Embryonic facial prominence (tissue), 1 donor: ENCODE results near the gene PELI2.
"Not testable (repeated sequence)": the region's sequence is repeated elsewhere in the genome, so short reads cannot be mapped to it uniquely, and the experiment has no call there.

ENCODE experiments used
- DNase-seq: peaks from one replicate; pipeline ENCODE4 v3.0.0-alpha.2; 2016; ENCODE audit errors: extremely low spot score

Gene PELI2

DNA sequence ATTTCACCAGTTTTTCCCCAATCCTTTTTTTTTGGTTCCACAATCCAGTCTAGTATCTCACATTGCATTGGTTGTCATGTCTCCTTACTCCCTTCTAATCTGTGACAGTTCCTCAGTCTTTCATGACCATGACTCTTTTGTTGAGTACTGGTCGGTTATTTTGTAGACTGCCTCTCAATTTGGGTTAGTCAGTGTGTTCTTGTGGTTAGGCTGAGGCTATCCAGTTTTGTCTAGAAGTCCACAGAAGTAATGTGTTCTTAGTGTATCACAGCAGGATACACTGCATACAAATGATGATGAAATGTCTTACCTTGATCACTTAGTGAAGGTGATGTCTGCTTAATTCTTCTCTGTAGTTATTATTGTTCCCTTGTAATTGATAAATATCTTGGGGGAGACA, 24.8 kb downstream of the PELI2 start:
- DNase-seq: no peak

DNA sequence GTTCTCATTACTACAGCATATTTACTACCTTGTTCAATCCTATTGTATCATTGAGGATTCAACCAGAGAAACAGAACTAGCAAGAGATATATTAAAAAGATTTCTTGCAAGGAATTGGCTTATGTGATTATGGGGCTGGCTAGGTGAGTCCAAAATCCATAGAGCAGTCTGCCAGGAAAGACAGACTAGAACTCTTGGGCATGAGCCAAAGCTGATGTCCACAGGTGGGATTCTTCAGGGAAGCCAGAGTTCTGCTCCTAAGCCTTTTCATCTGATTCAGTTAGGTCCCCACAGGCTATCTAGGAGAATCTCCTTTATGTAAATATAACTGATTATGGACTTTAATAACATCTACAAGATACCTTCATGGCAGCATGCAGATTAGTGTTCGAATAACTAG, 26.0 kb downstream of the PELI2 start:
- DNase-seq: no peak

DNA sequence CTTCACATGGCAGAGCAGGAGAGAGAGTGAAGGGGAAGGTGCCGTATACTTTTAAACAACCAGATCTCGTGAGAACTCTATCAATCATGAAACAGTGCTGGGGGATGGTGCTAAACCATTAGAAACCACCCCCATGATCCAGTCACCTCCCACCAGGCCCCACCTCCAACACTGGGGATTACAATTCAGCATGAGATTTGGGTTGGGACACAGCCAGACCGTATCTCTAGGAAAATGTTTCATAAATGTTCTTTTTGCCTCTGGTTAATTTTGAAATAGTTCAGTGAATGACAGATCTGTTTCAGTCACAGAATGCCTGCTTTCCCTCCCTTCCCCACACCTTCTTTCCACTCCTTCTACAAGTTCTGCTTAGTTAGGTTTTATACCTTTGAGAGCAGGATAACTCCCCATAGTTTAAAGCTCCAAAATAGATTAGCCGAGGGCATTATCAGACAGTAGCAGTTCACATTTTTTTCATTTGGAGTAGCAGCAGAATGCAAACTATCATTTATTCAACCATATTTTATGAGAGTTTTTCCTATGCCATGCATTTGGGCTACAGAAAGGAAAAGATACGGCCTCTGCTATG, 27.1 kb downstream of the PELI2 start:
- no peak for DNase-seq

DNA sequence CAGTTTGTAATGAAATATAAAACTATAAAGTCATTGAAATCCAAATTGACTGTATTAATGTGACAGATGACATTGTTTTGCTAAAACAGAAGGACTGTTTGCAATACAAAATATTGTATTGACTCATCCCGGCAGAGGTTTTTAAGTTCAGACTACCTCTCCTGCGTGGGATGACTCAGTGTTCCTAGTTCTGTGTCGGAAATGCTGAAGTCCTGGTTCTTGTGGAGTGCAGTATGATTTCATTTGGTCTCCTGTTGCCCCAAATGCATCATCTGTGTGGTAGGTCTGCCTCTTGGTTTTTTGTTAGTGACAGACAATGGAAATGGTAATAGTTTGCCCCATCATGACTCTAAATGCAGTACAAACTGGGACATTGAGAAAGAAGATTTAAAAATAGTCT, 27.8 kb downstream of the PELI2 start:
- no peak for DNase-seq

DNA sequence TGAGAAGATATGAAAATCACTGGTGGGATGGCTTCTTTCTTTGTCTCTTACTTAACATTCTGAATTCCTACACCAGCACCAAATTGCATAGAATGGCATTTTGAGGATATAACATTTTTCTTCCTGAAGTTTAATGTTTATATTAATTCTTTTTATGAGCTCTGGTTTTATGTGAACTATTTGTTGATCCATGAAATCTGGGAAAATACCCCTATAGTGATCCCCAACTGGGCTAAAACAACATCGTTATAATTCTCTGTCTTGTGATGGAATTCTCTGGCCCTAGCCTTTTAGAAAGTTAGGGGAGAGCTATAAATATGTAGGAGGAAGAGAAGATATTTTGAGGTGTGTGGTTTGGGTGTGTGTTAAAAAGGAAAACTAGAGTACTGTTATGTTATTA, 29.2 kb downstream of the PELI2 start:
- no peak for DNase-seq

DNA sequence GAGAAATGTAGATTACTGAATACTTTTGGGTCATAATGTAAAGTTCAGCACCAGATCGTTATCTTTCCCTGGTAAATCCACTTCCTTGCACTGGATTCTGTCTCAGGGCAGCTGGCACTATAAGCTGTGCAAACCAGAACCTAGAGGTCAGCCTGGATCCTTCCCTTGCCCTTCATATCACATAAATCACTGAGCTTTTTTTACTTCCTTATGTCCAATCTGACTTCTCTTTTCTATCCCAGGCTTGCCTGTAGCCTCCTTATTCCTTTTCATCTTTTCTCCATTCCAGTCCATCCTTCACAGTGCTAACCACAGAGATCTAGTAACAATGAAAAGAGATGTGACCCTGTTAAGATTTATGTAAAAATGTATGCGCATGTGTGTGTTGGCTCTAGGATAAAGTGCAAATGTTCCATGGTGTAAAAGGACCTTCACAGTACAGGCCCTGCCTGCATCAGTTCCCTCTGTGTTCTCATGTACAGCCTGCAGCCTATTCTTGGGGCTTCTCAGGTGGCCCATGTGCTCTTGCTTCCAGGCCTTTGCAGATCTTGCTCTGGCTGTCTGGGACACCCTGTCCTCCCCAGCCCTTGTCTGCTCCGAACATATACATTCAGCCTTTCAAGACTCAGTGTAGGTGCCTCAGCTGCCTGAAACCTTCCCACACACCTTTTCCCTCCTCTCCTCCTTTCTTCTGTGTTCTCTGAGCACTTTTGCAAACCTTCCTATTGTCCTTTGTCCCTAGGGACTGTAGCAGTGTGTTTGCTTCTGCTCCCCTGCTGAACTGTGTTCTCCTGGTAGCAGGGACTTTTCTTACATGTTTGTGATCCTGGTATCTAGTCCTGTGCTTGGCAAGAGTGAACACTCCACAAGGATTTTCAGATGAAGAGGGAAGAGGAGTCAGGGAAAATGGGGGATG, 30.0 kb downstream of the PELI2 start:
- DNase-seq: no peak

DNA sequence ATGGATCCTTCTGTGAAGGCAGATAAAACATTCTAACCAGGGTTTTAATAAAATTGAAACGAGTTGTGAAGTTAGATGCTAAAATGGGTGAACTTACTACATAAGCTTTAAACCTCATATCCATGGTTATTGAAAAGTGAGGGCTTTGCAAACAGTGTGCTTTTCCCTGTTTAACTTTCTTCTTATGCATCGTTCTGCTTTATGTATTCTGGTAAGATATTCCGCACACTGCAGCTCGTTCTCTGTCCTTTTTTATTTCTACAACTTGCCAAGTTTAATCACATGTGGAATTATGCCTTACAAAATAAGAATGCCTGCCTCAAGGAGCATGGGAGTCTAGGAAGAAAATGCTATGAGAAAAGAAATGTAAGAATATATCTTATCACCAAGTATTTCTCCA, 30.9 kb downstream of the PELI2 start:
- DNase-seq: no peak

DNA sequence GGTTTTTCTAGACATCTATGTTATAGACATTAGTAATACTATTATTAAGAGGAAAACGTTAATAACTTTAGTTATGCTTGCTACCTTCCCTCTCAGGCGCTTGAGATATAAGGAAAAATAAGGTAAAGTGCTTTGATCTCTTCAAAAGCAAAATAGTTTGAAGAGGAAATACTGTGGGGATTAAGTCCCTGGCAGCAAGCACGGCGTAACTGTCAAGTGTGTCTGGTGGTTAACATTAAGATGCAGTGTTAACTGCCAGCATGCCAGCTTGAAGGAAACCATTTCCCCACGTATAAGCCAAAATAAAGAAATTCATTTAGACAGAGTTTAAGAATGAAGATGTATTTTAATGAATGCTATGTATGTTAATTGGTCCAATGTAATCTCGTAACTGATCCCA, 31.8 kb downstream of the PELI2 start:
- DNase-seq: no peak

DNA sequence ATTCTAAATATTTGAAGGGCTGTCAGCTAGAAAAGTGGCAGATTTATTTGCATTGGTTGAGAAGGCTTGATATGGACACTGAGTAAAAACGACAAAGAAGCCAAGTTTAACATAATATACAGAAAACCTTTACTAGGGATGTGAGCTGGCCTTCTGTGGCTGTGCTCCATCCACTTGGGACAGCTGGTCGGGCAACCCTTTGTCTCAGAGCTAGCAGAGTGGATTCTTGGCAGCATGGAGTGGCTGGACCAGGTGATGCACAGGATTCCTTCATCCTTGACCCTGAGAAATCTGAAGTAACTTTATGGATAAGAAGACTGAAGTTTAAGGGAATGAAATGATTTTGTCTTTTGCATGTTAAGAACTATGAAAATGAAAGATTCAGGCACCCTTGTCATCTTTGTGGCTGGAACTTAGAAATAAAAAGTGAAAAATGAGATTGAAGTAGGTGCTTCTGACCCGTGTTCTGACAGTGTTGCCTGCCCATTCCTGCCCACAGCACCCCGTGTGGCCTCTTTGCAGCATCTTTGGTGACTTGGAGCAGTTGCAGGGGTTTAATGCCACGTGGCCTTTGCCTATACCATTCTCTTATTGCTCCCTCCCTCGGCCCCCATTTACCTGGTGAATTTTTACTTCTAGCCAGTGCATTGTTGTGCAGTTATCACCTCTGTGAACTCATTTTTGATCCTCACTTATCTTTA, 32.6 kb downstream of the PELI2 start:
- DNase-seq: no peak

DNA sequence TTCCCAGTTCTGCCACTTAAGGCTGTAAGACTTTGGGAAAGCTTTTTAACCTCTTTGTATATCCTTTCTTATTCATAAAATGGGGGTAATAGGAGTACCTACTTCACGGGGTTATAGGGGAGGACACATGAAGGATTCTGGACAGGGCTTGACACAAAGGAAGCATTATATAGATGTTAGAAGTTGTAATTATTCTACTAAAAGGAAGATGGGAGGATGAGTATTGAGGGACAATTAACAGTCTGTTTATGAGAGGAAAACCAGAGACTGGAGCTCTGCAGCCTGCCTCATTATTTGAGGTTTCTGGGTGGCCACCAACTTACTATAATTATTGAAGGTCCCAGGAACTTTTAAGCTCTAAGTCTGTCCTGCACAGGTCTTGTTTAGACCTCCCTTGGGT, 34.0 kb downstream of the PELI2 start:
- DNase-seq: no peak

DNA sequence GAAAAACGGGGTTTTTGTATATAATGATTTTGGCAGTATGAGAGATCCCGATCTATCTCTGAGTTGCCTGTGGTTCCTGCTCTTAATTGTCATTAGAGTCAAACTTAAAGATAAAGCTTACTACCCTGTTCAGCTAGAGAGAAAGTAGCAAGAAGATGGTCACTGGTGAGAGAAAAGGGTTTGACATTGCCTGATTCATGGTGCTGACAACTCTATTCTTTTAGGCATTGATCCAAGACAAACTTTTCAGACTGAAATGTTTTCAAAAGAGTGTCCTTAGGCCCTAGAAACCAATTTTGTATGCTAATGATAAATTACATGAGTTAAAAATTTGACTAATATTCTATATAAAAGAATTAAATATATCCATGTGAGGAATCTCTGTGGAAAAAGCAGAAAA, 35.1 kb downstream of the PELI2 start:
- no peak for DNase-seq

DNA sequence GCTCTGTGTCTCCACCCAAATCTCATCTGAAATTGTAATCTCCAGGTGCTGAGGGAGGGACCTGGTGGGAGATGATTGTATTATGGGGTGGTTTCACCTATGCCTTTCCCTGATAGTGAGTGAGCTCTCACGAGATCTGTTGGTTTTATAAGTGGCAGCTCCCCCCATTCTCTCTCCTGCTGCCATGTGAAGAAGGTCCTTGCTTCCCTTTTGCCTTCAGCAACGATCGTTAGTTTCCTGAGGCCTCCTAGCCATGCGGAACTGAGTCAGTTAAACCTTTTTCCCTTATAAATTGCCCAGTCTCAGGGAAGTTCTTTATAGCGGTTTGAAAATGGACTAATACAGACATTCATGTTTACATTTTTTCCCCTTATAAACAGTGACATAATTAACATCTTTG, 36.1 kb downstream of the PELI2 start:
- no peak for DNase-seq

DNA sequence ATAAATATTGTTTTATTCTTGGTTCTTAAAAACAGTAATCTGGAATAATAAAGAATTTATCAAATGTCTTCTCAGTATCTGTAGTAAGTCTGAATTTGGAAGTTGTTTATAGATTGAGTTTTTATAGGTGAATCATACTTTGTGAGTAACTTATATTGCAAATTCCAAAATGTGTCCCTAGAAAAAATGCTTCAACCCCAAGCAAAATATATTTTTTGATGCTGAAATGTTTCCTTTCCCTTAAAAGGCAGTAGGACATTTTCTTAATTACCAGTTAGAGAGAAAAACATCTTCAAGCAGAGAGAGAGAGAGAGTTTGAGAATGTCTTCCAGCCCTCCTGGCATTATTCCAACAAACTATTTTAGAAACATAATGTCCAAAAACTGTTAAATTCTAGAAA, 37.9 kb downstream of the PELI2 start:
- DNase-seq: no peak

DNA sequence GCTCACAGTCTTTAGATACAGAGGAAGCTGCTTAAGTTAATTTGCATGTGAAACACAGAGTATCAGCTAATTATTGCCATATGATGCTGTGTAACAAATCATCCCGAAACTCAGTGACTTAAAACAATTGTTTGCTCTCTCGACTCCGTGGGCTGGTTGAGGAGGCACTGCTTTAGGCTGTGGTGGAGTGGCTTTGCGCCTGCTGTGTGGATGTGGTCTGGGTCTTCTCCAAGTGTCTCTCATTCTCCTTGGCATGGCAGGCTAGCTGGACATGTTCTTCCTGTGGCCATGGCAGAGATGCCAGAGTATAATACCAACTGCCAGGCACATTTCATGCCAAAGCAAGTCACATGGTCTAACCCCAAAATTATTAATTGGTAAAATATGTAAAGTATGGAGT, 40.9 kb downstream of the PELI2 start:
- DNase-seq: no peak

DNA sequence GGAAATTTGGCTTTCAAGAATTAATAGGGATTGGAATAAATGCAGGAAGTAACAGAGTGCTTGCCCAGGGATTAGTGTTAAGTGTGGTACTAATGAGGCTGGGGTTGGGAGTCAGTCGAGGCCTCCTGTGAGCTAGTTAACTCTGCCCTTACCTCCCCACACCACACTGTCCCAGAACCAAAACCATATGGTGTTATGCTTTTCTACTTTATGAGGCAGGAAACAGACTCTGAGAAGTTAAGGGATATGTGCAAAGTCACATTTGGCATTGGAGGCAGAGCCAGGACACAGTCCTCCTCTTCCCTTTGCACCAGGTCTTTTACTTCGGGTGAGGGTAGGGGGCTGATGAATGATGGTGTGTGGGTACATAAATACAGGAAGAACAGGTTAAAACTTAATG, 41.9 kb downstream of the PELI2 start:
- no peak for DNase-seq

DNA sequence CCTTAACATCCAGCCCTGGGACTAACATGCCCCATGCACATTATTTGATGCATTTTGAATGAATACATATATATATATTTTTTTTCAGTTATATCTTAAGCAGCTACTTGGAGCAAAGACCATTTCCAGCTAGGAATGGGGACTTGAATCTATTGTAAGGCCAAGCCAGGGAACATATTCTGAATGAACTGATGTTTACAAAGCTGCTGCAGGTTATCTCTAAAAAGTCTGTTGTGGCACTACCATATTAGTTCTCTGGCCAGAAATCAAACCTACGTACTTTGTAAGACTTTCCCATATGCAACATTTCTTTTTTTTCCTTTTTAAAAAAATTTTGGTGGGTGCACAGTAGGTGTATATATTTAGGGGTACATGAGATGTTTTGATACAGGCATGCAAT, 43.4 kb downstream of the PELI2 start:
- DNase-seq: no peak

DNA sequence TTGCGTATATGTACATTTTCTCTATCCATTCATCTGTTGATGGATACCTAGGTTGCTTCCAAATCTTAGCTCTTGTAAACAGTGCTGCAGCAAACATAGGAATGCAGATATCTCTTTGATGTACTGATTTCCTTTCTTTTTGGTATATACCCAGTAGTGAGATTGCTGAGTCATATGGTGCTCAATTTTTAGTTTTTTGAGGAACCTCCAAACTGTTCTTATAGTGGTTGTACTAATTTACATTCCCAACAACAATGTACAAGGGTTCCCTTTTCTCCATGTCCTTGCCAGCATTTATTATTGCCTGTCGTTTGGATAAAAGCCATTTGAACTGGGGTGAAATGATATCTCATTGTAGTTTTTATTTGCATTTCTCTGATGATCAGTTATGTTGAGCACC, 44.3 kb downstream of the PELI2 start:
- no peak for DNase-seq

DNA sequence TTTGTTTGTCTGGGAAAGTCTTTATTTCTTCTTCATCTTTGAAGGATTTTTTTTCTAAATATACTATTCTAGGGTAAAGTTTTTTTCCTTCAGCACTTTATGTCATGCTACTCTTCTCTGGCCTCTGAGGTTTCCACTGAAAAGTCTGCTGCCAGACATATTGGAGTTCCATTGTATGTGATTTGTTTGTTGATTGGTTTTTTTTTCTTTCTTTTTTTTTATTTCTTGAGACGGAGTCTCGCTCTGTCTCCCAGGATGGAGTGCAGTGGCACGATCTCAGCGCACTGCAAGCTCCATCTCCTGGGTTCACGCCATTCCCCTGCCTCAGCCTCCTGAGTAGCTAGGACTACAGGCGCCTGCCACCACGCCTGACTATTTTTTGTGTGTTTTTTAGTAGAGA, 48.4 kb downstream of the PELI2 start:
- not testable (repeated sequence) for DNase-seq

DNA sequence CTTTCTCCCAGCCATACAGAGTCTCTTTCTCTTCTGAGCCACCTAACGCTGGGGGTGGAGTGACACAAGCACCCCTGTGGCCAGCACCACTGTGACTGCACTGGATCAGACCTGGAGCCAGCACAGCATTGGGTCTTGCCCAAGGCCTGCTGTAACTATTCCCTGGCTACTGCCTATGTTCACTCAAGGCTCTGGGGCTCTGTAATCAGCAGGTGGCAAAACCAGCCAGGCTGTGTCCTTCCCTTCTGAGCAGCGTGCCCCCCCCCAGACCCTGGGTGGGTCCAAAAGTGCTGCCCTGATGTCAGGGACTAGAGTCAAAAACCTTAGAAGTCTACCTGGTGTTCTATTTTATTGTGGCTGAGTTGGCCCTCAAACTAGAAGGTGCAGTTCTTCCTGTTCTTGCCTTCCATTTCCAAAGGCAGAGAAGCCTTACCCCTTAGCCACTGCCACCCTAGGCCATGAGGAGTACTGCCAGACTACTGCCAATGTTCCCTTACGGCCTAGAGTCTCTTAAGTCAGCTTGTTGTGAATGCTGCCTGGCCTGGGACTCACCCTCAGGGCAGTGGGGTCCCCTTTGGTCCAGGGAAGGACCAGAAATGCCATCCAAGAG, 49.9 kb downstream of the PELI2 start:
- DNase-seq: no peak

DNA sequence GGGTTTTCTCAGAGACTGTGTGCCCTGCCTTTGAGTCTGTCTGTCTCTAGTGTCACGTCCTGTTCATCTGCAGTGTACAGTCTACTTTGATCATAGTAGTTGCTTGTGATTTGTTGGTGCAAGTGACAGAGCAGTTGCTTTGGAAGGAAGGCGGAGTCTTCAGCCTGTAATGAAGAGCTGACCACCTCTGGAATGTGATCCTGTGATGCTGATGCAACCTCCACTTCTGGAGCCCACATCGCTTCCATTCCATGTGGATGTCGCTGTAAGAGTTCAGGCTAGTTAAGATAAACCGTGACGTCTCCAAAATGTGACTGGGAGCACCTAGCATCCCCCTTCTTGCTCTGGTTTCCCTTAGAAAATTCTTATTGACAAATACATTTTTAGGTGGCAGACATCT, 51.8 kb downstream of the PELI2 start:
- DNase-seq: no peak

DNA sequence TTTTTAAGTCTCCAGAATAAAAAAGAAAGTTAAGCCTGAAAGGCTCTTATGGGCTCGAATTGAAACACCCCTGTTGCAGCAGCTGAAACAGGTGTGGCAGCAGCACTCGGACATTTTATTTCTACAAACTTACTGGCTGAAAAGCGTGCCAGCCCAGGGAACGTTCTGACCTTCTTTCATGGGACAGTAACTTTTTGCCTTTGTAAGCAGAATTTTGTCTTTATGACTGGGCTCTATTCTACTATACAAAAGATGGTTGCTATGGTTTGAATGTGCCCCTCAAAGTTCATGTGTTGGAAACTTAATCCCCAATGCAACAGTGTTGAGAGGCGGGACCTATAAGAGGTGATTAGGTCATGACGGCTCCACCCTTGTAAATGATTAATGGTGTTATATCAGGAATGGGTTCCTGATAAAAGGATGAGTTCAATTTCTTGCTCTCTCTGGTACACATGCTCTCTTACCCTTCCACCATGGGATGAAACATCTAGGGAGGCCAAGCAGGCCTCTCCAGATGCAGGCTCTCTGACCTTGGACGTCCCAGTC, 52.7 kb downstream of the PELI2 start:
- no peak for DNase-seq

DNA sequence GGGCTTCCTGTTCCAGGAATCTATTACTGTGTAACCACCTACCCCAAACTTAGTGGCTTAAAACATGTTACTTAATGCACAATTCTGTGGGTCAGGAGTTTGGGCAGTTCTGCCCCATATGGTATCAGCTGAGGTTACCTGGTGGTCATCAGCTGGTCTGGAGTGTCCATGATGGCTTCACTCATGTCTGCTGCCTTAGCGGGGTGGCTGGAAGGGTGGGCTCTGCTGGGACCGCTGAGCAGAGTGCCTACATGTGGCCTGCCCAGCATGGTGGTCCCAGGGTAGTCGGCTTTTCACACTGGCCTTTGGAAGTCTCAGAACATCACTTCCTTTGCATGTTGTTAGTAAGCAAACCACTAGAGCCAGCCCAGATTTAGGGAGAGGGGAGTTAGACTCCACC, 53.9 kb downstream of the PELI2 start:
- no peak for DNase-seq
